Thyroid gland (tissue), 4 donors: ENCODE measurements around the gene TJP1.

Experiments used
- POLR2A ChIP-seq, 2 donors: fragments of 450-650 bp; IDR thresholded peaks; one replicate each; pipeline ENCODE4 v1.6.1; 2017; ENCODE audit warnings: antibody characterized with exemption in 2 of 2, mild to moderate bottlenecking in 2 of 2, moderate library complexity in 1 of 2
- TF ChIP-seq, protein P1 (sequence below), 6 experiments: fragments of 200-600 bp in 3 of 6; fragments of 450-650 bp in 3 of 6; sonication (generic) in 3 of 6; IDR thresholded peaks; one replicate each; pipeline ENCODE4 v1.5.1; 2016 to 2019; ENCODE audit warnings: antibody characterized with exemption in 6 of 6, mild to moderate bottlenecking in 2 of 6, inconsistent platforms in 1 of 6, moderate library complexity in 1 of 6

DNA sequence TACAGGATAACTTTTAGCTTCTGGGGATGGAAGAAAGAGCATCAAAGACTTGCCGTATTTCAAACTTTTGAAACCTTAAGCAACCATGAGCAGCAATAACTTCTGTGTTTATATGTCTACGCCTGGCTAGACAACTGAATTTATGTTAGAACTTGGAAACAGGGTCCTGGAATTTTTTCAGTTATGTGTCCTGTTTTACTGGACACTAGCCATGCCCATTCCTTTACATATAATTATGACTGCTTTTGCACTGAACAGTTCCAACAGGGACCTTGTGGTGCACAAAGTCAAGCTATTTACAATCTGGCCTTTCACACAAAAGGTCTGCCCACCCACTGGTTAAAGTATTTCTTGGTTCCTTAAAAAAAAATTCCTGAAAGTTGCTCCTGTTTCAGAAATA, 37.1 kb downstream of the TJP1 start:
- TF ChIP-seq, protein P1, sequence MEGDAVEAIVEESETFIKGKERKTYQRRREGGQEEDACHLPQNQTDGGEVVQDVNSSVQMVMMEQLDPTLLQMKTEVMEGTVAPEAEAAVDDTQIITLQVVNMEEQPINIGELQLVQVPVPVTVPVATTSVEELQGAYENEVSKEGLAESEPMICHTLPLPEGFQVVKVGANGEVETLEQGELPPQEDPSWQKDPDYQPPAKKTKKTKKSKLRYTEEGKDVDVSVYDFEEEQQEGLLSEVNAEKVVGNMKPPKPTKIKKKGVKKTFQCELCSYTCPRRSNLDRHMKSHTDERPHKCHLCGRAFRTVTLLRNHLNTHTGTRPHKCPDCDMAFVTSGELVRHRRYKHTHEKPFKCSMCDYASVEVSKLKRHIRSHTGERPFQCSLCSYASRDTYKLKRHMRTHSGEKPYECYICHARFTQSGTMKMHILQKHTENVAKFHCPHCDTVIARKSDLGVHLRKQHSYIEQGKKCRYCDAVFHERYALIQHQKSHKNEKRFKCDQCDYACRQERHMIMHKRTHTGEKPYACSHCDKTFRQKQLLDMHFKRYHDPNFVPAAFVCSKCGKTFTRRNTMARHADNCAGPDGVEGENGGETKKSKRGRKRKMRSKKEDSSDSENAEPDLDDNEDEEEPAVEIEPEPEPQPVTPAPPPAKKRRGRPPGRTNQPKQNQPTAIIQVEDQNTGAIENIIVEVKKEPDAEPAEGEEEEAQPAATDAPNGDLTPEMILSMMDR (IDR thresholded peaks at IDR 0.05) = no peak
- no peak for TF ChIP-seq POLR2A (IDR thresholded peaks at IDR 0.05)
